GM23338 (cell line): ENCODE data around the gene WDR38.

Experiments used
- EZH2 ChIP-seq: fragments of 200-600 bp; sonication (generic); IDR thresholded peaks from one replicate; pipeline ENCODE4 v1.8.0; 2017; ENCODE audit warnings: antibody characterized with exemption, mild to moderate bottlenecking, low read depth; ENCODE audit not compliant: unreplicated experiment
- EZH2phosphoT487 ChIP-seq: fragments of 200-600 bp; sonication (generic); IDR thresholded peaks from one replicate; pipeline ENCODE4 v1.8.1; 2018; ENCODE audit warnings: antibody characterized with exemption; ENCODE audit not compliant: unreplicated experiment
- JUNB ChIP-seq: IDR thresholded peaks from one replicate; pipeline ENCODE4 v1.6.1; 2016; ENCODE audit warnings: antibody characterized with exemption; ENCODE audit not compliant: unreplicated experiment
- NANOG ChIP-seq: IDR thresholded peaks from 2 replicates; pipeline ENCODE4 v1.6.1; 2016; ENCODE audit warnings: antibody characterized with exemption, borderline replicate concordance
- POLR2AphosphoS5 ChIP-seq: IDR thresholded peaks from 2 replicates; pipeline ENCODE4 v1.6.1; 2016; ENCODE audit warnings: antibody characterized with exemption, low read depth
- ZNF331 ChIP-seq: fragments of 250-450 bp; sonication (Bioruptor Pico); IDR thresholded peaks from 2 replicates; pipeline ENCODE4 v1.5.0; 2020; ENCODE audit warnings: low read depth, mild to moderate bottlenecking, moderate library complexity
- TF ChIP-seq, protein P1 (sequence below), 2 experiments: fragments of 200-600 bp in 1 of 2; sonication (generic) in 1 of 2; conservative IDR thresholded peaks; 2 replicates each; pipeline versions ENCODE4 v1.5.1 to v1.6.1; 2016 to 2017; ENCODE audit warnings: antibody characterized with exemption in 2 of 2, low read depth in 2 of 2, mild to moderate bottlenecking in 2 of 2, moderate library complexity in 1 of 2
- TF ChIP-seq, protein P2 (sequence below): IDR thresholded peaks from one replicate; pipeline ENCODE4 v1.6.1; 2018; ENCODE audit warnings: antibody characterized with exemption; ENCODE audit not compliant: unreplicated experiment

DNA sequence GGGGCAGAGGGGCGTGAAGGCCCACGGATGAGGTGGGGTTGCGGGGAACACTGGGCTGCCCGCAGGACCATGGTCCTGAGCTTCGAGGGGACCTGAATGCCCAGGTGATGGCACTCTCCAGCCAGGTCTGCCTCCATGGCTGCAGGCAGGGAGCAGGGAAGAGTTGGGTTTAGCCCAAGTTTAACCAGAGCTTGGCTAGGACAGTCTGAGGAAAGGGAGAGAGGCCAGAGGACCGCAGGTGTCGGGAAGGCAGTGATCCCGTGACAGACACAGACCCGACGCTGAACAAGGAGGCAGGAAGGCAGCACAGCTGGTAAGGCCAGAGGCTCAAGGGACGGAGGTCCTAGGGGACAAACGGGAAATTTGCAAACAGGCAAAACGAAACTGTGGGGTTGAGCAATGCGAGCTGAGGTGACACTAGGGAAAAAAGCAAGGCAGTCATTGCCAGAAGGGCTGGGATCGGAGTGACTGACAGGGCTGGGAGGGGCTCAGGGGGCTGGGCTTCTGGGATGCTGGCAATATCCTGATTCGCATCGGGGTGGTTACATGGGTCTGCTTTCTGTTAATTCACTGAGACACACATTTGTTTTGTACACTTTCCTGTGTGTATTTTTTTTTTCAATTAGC lies 33.7 kb downstream of the WDR38 start:
- TF ChIP-seq NANOG (no peak), EZH2 (no peak), POLR2AphosphoS5 (no peak), EZH2phosphoT487 (no peak), JUNB (no peak), ZNF331 (CRISPR knock-in tag) (no peak)
- TF ChIP-seq, protein P1, sequence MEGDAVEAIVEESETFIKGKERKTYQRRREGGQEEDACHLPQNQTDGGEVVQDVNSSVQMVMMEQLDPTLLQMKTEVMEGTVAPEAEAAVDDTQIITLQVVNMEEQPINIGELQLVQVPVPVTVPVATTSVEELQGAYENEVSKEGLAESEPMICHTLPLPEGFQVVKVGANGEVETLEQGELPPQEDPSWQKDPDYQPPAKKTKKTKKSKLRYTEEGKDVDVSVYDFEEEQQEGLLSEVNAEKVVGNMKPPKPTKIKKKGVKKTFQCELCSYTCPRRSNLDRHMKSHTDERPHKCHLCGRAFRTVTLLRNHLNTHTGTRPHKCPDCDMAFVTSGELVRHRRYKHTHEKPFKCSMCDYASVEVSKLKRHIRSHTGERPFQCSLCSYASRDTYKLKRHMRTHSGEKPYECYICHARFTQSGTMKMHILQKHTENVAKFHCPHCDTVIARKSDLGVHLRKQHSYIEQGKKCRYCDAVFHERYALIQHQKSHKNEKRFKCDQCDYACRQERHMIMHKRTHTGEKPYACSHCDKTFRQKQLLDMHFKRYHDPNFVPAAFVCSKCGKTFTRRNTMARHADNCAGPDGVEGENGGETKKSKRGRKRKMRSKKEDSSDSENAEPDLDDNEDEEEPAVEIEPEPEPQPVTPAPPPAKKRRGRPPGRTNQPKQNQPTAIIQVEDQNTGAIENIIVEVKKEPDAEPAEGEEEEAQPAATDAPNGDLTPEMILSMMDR (conservative IDR thresholded peaks at IDR 0.05; ENCODE audit: low read depth in 2 of 2): peak in 1 of 2 experiments; percentile 35; a peak in 2 of 4 replicates
- TF ChIP-seq, protein P2, sequence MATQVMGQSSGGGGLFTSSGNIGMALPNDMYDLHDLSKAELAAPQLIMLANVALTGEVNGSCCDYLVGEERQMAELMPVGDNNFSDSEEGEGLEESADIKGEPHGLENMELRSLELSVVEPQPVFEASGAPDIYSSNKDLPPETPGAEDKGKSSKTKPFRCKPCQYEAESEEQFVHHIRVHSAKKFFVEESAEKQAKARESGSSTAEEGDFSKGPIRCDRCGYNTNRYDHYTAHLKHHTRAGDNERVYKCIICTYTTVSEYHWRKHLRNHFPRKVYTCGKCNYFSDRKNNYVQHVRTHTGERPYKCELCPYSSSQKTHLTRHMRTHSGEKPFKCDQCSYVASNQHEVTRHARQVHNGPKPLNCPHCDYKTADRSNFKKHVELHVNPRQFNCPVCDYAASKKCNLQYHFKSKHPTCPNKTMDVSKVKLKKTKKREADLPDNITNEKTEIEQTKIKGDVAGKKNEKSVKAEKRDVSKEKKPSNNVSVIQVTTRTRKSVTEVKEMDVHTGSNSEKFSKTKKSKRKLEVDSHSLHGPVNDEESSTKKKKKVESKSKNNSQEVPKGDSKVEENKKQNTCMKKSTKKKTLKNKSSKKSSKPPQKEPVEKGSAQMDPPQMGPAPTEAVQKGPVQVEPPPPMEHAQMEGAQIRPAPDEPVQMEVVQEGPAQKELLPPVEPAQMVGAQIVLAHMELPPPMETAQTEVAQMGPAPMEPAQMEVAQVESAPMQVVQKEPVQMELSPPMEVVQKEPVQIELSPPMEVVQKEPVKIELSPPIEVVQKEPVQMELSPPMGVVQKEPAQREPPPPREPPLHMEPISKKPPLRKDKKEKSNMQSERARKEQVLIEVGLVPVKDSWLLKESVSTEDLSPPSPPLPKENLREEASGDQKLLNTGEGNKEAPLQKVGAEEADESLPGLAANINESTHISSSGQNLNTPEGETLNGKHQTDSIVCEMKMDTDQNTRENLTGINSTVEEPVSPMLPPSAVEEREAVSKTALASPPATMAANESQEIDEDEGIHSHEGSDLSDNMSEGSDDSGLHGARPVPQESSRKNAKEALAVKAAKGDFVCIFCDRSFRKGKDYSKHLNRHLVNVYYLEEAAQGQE: no peak
